M059J (cell line): ENCODE data around the gene PROM1. TPM values are rescaled to one million over a fixed set of nuclear protein-coding genes. Genes with fewer than 3 reads are reported as not detected.

Experiments
- DNase-seq: peaks from one replicate; pipeline ENCODE4 v3.0.0-alpha.2; 2012; ENCODE audit warnings: low read depth
- total RNA-seq: library from RNA; depleted of rRNA; stranded (reverse); fragments of >200 nt; shearing (Covaris generic); gene quantifications from 2 replicates; pipeline ENCODE4 v1.2.3, GENCODE V29; 2014; rRNA removed

Gene PROM1, protein sequence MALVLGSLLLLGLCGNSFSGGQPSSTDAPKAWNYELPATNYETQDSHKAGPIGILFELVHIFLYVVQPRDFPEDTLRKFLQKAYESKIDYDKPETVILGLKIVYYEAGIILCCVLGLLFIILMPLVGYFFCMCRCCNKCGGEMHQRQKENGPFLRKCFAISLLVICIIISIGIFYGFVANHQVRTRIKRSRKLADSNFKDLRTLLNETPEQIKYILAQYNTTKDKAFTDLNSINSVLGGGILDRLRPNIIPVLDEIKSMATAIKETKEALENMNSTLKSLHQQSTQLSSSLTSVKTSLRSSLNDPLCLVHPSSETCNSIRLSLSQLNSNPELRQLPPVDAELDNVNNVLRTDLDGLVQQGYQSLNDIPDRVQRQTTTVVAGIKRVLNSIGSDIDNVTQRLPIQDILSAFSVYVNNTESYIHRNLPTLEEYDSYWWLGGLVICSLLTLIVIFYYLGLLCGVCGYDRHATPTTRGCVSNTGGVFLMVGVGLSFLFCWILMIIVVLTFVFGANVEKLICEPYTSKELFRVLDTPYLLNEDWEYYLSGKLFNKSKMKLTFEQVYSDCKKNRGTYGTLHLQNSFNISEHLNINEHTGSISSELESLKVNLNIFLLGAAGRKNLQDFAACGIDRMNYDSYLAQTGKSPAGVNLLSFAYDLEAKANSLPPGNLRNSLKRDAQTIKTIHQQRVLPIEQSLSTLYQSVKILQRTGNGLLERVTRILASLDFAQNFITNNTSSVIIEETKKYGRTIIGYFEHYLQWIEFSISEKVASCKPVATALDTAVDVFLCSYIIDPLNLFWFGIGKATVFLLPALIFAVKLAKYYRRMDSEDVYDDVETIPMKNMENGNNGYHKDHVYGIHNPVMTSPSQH
- total RNA-seq = 0.12 and 0.37 TPM in 2 replicates

DNA sequence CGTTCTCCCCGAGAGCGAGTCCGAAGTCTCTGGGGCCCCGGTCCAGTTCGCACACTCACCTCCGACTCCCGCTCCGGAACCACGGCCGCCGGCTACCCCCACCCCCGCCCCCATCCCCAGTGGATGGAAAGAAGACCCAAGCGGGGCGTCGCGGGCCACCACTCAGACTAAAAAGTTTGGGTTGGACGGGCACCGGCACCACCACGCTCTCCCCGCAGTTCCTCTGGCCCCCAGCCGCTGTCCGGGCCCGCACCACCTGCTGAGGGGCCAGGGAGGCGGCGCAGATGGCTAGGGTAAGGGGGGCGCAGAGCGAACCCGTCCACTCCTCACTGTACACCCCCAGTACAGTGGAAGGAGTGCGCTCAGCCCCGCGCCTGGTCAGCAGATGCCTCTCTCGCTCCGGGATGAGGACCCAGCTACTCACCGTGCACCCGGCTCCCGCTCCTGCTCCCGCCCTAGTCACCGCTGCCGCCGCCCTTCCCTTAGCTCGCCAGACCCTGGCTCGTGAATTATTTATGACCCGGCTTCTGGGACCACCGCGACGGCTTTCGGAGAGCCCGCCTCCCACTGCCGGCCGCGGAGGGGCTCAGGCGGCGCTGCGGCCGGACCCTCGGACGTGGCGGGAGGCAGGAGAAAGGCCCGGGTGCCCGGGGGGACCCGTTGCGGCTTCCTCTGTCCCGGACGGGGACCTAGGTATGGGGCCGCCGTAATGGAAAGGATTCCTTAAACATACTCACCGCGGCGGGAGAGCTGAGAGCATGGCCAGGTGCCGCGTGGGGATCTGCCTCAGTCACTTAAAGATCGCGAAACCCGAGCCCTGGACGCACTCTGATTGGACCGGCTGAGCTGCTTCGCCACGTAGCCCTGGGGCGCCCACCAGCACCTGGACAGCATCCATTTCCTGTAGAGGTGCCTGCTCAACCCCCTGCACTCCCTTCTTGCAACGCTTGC is at the start of gene PROM1:
Gene PROM1 (minus strand): TSS at position 783 of the 951 bp plus-strand sequence. CDS start 8,117 bp downstream, outside the sequence.
- no peak for DNase-seq

DNA sequence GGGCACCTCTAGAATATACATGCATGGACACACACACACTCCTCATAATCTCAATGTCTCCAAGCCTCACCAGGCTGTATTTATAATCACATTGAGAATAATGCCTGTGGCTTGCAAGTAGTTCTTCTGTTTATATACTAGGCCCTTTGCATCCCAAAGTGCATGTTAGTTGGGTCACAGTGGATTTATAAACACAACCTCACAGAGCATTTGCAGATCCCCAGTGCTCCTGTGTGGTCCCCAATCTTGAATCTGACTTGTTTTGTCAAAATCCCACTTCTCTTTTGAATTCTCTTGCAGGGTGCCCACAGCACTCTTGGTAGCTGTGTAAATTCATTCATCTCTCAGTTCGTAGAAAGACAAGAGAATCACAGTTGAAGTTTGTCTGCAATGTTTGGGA is 49.6 kb upstream of the PROM1 start:
- no peak for DNase-seq

DNA sequence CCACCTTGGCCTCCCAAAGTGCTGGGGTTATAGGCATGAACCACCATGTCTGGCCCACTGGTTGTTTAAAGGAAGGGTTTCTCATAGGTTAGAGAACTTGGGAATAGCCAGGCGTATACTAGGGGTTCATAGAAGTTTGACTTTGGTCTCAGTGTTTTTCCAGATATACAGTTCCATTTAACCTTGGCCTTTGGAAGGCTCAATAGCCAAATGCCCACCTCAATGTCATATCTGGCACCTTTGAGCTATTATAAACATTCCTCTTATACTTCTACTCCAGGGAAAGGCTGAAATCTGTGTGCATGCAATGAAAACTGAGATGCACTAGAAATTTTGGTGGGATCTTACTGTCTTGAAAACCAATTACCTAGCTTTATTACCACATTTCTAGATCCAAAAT is 47.5 kb upstream of the PROM1 start:
- no peak for DNase-seq

DNA sequence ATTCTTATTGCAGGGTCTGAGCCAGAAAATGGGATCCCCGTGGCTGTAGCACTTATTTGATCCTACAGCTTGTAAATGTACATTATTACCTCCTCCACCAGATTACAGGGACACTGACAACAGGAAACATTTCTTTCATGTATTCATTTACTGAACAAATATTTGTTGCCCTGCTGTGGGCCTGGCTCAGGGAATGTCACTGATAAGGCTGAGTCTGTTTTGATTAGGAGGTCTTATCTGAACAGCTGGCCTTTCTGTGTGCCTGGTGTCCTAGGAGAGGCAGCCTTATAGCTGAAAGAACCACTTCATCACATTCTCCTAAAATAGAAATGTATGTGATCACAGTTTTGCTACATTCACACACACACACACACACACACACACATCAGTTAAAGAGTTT is 45.5 kb upstream of the PROM1 start:
- no peak for DNase-seq

DNA sequence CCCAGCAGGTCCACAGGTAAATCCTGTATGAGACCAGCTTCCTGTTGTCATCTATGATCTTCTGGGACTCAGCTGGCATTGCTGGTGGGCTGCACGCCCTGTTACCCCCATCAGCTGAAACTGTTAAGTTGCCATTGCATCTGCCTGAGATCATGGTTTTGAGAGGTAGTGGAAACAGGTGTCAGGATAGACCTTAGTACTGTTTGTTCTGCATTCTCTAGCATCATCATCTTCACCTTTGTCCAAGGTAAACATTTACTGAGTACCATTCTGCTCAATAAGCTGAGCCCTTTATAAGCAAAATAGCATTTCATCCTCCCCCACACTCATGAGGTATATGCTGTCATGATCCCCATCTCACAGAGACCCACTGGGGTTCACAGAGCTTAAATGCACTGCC is 42.9 kb upstream of the PROM1 start:
- DNase-seq = no peak

DNA sequence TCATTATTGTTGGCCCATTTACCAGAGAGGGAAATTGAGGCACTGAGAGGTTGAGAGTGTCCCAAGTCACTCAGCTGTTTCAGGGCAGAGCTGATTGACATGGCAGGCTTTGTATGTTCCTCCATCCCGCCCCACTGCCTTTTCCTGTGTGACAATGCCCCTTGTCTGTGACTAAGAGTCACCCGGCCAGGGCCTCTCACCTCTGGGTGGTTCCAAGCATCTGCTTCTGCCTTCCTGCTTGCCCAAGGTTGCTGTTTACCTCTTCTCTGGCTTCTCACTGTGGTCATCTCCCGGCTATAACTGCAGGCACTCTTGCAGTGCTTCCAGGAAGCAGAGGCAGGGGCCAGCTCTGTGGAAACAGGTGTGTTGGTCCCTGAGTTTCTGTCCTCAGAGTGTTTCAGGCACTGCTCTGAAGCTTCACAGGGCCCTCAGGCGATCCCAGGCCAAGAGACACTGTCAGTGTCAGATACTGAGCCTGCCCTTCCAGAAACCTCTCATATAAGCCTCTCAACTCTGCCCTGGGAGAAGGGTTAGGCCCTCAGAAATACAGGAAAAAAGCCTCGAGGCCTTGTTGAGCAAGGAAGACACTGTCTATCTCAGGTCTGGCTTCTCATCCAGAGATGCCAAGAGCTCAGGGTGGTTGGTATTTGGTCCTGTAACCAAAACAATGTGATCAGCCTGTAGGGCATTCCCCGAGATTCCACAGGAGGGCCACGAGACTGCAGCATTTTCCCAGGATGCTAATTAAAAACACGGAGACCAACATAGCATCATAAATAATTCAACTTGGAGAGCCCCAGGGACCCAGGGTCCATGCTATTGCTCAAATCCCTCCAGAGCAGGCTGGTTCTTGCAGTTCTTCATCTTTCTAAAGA is 42.0 kb upstream of the PROM1 start:
- DNase-seq = peak; percentile 40

DNA sequence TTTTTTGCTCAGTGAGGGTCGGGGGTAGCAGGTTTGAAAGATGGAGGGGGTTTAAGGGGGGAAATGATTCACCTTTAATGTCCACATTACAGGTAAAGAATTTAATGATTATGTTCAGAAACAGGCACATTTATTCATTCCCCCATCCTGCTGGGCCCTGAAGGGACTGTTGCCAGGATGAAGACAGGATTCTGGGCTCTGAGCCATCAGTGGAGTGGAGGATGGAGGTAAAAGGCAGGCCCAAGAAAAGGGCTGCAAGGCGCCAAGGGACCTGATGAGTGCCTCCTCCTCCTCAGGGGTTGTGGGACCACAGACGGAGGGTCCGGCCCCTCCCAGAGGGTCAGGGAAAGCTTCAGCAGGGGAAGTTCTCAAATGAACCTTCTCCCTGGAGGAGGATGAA is 40.4 kb upstream of the PROM1 start:
- no peak for DNase-seq

DNA sequence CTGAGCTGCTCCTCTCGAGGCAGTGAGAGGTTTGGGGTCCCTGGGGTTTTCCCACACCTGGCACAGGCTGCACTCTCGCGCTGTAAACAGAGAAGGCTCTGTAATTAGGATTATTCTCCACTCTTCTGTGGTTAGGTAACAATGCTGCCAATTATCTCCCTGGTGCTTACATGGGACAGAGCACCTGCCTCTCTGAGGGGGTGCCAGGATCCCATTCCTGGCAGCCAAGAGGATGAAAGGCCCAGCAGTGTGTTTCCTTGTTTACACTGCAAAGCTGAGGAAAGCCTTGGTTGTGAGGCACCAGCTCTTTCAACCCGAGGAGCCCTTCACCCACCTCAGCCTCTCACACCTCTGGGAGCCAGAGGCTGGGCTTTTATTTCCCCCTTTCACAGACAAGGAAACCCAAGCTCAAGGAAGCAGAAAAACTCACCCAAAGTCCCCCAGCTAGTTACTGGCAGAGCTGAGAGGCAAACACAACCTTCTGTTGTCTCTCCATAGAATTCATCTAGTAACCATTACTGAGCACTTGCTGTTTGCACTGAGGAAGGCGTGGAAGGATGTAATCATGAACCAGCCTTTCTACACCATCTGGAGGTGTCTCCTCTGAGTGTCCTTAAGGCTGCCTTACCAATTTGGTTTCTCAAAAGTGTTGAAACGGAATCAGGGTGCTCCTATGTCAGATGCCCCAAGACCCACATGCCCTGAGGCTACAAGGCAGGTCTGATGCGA is 39.7 kb upstream of the PROM1 start:
- no peak for DNase-seq

DNA sequence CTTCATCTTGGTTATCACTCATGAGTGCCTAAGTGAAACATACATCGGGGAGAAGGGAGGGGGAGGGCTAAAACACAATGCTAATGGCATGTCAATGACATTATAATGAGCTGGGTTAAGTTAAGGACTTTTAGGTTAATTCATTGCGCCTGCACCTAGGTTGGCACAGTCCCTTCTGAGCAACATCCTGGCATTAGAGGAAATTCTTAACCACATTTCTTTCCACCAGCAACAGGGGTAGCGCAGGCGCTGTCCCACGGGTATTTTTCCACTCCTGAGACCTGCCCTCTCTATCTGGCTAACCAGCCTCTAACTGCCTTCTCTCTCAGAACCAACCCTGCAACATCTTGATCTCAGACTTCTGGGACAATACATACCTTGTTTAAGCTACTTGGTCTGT is 39.0 kb upstream of the PROM1 start:
- DNase-seq = no peak

DNA sequence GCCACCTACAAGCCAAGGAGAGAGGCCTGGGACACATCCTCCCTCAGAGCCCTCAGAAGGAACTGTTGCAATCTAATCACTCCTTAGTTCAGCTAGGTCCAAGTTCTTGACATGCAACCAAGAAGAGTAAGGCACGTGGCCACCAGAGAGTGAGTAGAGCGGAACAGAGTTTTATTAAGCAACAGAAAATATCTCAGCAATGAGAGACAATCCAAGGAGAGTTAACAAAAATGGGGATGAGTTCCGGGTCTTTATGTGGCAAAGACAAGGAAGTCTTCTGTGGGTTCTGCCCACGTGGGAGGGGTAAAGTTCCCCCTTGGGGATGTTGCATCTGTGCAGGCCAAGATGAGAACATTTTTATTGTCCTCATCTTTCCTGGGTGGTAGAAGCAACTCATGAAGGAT is 38.5 kb upstream of the PROM1 start:
- no peak for DNase-seq

DNA sequence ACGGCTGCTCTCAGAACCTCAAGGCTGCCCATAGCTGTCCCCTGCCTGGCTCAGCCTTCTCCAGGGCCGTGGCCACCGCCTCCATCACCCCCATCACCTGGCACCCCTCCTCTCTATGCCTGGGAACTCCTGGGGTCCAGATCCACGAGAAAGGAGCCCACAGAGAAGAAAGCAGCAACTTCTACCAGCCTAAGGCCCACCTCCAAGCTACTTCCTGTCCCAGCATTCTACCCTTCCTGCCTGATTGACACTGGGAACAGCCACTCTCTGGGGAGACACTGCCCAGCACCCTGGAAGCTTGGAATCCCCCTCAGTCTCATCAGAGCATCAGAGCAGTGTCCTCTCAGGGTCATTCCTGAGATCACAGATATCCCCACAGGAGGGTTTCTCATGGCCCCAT is 36.9 kb upstream of the PROM1 start:
- peak; percentile 12 for DNase-seq

DNA sequence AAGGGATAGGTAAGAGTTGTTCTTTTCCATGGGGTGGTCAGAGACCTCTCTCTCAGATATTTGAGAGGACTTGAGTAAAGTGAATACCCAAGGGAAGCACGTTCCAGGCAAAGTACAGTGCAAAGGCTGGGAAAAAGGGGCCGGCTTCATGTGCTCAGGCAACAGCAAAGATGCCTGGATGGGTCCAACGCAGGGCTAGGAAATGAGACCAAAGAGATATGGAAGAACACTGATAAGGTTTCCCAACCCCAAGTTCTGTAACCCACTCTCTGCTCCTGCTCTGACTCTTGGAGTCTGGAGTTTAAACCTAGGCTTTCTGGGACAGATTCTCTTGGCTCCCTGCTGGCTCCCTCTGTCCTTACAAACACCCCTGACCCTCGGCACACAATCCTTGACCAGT is 36.2 kb upstream of the PROM1 start:
- DNase-seq = no peak

DNA sequence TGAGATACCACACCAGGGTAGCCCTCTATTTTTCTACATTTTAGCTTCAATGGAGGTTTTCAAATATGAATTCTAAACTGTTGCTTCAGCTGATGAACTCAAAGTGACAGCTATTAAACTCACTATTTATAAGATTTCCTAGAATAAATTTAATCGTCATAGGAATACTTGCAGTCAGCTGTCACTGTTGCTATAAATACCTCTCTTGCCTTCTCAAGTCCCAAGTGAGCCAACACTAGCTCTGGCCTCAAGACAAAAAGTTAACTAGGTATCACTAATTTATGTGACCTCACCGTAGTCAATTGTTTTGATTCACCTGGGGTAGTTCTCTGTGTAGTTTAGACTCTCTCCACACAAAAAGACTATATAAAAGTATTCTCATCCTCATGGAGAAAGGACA is 34.3 kb upstream of the PROM1 start:
- no peak for DNase-seq

DNA sequence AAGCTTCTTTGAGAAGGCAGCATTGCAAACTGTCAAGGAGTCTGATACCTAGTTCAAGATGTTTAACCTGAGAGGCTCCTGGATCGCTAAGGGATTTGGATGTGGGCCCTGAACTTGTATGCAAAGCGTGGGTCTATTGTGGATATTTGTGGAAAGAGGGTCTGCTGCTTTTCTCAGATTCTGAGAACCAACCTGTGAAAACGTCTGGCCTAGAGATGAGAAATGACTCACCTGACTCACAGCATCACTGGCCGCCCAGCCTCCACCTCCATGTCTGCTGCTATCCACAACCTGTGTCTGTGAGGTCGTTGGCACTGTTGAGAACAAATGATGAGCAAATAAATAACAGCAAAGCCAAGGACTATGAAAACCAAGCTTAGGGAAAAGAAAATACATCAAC is 33.3 kb upstream of the PROM1 start:
- DNase-seq = no peak

DNA sequence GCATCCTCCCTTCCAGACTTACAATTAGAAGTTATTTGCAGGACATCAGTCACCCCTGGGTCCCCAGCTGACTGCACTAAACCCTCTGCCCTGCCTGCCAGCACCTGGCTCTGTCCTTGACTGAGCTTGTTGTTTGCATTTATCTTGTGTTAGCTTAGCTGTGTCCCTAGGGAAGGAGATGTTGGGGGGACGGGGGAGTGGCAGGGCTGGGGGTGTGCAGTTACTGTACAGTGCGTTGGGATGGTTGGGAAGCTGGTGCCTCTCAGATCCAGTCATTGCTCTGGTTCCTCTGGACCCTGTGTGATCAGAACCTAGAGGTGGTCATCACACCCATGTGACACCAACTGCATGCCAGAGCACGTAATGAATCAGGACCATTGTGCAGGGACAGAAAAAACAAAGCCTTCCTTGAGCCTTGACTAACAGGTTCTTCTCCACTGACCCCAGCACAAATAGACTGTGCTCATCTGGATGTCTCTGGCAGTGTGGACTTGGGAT is 32.7 kb upstream of the PROM1 start:
- no peak for DNase-seq

DNA sequence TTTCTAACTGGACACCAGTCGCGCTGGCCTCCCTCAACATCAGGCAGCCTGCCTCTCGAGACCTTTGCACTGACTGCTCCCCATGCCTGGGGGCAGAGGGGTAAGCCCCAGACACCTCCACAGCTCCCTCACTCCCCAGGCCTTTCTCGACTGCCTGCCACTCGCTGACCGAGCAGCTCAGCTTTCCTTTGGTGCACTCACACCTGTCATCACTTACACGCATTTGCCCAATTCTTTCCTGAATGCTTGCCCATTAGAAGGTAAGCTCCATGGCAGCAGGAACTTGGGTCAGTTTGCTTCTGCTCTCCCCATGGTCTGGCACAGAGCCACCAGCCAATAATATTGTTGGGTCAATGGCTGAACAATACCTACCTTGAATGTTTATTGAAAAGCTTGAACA is 32.2 kb upstream of the PROM1 start:
- no peak for DNase-seq

DNA sequence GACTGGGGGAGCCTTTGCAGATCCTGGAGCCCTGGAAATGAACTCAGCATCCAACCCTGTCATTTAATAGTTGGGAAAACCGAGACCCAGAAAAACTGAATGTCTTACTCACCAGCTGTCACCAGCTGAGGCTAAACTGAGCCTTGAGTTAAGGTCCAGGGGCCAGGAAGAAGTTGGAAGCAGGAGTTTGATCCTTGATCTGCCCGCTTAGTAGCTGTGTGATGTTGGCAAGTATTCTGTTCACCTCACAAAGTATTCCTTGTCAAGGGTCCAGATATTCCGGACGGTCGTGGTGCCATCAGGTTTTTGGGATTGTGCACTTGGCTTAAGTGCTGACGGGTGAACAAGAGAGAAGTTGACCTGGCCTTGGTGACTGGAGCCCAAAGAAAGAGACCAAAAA is 30.7 kb upstream of the PROM1 start:
- DNase-seq = no peak

DNA sequence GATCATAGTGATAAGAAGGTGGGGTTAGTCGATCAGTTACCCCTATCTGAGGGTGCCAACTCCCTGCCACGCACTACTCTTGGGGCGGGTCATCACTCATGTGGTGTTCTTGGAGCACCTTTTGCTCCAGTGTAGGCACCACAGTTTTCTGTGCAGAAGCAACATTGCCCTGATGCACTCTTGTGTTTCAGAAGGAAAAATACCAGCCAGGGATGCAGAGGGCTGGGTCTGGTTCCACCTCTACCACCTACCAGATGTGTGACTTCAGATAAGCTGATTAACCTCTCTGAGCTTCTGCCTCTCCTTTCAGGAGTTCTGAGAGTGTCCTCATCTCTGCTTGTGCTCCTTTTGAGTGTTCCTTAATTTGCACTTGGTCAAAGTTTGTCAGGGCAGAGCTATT is 29.9 kb upstream of the PROM1 start:
- DNase-seq = no peak

DNA sequence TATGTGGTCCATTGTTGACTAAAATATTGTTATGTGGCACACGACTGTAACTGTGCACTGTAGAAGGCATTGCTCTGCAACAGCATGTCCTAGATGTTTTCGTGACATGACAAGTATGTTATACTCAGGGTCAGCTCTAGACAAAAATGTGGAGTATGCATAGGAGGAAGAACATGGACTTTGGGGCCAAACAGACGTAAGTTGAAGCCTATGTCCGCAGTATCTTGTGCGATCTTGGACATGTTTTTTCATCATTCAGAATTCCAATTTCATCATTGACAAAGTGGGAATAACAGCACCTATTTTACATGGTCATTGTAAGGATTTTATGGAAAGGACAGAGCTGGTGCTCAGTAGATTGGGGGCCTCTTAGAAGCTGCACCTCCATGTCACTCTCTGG is 27.7 kb upstream of the PROM1 start:
- no peak for DNase-seq
